Esophagus mucosa (tissue), 1 donor: ENCODE results near the gene NPTX1. TPM values are rescaled to one million over a fixed set of nuclear protein-coding genes. Genes with fewer than 3 reads are reported as not detected.

Experiments used
- ATAC-seq: fragments of 200-7000 bp; cut with Tn5 transposase; one replicate; pipeline ENCODE4 v1.9.1; 2020
- total RNA-seq: library from RNA; stranded (reverse); gene quantifications from one replicate; pipeline ENCODE4 v1.2.4, GENCODE V29; 2023
- donor health status: DM: yes; HTN: yes; CAD: no.

NPTX1 gene
- total RNA-seq, 1 donor from 2014 or later, result not detected

DNA sequence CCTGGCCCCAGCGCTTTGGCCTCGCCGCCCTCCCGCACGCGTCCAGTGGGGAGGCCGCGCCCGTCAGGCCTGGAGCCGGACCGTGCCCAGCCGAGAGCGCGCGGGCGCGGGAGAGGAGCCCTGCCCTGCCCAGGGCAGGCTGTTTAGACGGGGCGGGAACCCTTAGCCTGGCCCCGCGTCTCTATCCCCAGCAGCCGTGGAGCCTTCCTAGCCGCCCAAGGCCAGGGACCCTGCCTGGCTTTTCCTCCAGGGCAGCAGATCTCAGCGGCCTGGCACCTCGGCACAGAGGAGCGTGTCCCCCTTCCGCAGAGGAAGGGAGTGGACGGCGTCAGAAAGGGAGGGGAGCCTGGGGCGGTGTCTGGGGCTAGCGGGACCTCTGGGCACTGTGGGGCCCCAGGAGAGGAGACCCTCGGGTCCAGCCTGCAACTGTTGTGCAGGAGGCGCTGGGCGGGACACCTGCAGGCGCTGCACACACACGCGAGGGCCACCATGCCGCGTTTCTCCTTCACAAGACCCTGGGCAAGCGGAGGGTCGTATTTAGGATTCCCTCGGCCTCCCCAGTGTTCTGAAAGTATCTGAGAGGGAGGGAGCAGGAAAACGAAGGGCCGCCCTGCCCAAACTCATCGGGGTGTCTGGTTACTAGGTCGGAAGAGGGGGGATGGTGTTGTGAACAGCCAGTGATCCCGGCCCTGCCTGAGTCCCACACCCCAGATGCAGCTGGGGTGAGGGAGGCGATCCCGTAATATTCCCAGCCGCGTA is 2.3 kb upstream of the NPTX1 start:
- no peak for ATAC-seq

DNA sequence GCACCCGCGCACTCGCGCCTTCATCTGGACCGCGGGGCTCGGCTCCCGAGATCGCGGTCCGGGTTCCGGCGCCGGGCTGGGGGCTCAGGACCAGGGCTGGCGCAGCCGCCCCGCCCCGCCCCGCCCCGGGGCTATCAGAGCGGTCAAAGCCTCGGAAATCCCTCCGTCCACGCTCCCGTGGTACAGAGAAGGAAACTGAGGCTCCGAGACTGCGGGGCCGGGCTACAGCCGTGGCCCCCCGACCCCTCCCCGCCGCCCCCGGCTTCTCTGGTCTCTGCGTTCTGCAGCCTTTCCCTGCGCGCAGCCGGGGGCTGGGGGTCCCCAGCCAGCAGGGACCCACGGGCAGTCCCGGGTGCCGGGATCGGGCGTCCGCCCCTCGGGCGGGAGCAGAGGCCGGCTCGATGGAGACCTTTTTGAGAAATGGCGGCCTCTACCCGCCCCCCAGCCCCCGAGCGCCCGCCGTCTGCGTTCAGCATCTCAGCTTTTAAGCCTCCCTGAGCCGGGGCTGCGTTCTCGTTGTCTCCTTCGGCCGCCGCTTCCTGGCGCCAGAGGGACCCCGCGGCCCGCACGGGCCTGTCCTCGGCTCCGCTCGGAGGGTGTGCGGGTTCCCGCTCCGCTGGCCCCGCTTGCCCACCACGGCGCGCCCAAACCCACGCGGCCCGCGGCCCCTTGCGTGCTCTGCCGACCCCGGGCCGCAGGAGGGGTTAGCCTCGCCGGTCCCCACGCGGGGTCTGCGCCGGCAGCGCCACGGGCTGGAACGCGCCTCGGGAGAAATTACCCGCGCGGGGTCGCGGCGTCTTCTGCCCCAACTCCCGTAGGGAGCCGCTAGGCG is 1.5 kb upstream of the NPTX1 start:
- ATAC-seq, result no peak

DNA sequence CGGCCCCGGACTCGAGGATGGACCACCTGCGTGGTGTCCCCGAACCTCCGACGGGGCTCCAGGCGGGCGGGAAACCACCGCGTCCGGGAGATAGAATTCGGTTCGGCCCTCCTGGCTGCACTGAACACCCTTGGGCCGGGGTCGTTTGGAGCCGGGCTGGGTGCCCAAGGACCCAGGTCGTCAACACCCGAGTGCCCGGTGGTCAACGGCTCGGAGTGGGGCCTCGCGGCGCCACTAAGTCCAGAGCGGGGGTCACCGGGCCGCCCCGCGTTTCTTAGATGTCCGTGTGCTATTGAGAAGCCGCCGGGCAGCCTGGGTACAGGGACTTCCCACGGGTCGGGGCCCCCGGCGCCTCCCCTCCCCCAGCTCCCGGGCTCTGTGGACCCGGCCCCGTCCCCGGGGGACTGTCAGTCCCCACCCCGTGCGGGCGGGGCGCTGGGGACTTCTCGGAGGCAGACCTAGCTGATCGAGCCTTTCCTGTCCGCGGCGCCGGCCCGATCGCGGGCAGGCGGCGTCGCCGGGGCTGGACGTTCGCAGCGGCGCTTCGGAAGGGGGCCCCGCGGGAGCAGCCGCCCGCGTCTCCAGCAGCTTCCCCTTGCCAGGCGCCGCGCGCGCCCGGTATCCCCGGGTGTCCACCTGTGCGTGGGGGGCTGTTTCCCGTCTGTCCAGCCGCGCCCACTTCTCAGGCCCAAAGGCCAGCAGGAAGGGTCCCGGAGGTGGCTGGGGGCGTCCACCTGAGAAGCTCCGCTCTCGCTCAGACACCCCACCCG is 655 bp upstream of the NPTX1 start:
- ATAC-seq, result no peak

DNA sequence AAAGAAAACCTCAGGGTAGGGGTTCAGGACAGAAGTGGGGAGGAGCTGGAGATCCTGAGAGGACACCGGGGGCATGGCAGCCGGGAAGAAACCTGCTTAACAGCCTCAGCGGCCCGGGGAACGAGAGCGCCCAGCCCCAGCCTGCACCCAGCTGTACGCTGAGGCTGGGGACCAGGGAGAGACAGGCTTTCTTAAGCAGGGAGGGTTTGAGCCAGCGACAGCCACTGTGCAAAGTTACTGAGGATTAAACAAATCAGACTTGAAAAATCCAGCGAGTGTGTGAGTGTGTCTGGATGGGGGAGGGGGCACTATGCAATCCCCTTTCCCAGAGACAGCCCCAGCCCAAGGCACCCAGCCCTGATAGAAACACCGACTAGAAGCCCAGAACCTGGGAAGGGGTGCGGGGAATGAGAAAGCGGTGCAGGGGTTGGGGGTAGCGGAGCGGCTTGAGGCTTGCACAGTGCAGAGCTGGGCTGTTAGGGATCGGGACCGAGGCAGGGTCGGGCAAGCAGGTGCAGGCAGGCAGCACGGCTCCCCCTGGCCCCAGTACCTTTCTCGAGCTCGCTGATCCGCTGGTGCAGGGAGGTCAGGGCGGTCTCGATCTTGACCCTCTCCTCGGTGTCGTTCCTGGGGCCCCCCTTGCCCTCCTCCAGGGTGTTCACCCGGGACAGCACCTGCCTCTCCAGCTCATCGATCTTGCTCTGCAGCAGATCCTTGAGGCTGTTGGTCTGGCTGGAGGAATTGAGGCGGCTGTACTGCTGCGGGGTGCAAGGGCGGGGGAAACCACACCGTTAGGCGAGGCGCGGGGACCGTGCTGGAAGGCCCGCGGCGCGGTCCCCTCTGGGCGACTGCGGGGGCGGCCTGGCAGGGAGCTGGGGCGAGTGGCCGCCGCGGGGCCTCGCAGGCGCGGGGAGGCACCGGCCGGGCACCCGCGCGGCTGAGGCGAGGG is 1.2 kb downstream of the NPTX1 start:
- no peak for ATAC-seq

DNA sequence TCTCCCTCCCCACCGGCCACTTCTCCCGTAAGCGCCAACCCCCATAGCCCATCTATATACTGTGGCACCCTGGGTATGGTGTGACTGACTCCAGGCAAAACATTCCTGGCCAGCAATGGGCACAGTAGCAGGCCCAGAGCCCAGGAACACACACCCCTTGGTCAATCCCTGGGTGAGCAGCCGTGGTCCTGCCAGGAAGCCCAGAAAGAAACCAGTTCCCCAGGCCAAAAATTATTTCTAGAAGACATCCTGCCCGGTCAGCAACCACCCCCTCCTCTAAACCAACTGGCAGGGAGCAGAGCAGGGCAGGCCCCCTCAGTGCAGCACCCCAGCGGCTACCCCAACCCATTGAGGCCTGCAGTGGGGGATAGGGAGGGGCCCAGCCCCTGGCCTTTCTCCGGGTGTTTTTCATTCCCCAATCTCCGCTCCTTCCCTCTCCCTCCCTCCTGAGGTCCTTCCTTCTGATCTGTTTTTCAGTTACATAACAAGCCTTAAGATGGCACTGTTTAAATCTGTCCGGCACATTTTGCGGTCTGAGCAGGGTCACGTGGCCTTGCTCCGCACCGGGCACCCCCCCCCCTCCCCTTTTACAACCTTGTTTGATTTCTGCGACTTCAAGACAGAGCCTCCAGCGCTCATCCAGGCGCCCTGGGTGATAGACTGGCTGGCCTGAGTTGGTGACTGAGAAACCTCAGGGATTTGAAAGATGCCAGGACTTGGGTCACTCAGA is 2.0 kb downstream of the NPTX1 start:
- no peak for ATAC-seq

DNA sequence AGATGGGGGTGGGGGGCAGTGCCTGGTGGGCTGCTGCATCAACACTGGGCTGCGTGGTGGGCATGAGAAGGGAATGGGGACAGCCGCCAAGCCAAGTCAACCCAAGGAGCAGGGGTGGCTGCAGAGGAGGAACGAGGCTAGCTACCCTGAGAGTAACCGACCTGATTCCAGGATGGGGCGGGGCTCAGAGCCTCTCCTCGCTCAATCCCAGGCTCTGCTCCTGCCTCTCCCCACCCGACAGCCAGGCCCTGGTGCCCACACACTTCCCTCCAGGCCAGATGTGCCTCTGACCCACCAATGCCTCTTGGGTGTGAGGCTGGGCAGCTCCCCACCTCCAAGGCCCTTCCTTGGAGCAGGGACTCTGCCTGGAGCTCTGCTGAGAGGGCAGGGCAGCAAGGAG is 2.7 kb downstream of the NPTX1 start:
- no peak for ATAC-seq

DNA sequence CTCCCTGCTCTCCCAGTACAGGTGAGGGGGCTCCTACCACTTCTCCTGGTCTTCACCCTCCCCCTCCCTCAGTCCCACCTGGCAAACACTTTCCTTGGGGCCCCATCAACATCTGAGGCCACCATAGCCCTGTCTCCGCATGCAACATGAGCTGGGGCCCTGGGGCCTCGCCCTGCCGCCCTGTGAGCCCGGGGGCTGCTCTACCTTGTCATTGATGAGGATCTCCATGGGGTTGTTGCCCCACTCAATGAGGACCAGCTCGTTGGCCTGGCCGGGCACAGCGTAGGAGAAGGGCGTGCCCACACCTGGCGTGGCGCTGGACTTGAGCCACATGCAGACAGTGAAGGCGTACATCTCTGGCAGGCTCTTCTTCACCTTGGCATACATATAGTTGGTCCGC is 3.4 kb downstream of the NPTX1 start:
- ATAC-seq, result no peak

GRCh38 chr17:80471922-80472321 is 4.5 kb downstream of the NPTX1 start:
- no peak for ATAC-seq

DNA sequence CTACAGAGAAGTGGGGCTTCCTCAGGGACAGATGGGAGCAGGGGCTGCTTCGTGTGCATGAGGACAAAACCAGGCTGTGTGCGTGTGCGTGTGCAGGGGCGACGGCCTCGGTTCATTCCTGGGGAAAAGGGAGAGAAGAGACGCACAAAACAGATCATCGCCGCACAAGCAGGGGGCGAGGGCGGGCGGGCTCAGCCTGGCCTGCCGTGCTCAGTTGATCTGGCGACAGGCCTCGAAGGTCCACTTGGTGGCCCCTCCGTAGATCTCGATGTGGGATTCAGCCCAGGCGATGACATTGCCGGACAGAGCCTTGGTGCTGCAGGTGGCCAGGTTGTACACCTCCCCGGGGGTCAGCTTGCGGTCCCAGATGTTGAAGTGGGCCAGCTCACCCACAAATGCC is 5.8 kb downstream of the NPTX1 start:
- no peak for ATAC-seq

DNA sequence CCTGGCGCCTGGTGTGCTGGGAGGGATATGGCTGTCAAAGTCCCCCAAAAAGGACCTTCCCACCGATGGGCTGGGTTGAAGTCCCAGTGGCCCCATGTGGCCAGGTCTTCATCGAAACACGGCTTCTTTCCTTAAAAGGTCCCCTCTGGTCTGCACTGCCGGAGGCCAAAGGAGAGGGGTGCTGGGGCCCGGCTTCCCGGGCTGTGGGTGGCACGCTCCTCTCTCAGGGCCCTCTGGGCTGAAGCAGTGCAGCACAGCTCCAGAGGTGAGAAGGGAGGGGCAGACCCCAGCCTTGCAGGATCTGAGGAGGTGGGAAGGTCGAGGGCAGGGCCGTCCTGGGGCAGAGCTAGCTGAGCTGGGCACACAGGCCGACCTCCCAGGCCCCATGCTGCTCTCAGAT is 6.7 kb downstream of the NPTX1 start:
- no peak for ATAC-seq

DNA sequence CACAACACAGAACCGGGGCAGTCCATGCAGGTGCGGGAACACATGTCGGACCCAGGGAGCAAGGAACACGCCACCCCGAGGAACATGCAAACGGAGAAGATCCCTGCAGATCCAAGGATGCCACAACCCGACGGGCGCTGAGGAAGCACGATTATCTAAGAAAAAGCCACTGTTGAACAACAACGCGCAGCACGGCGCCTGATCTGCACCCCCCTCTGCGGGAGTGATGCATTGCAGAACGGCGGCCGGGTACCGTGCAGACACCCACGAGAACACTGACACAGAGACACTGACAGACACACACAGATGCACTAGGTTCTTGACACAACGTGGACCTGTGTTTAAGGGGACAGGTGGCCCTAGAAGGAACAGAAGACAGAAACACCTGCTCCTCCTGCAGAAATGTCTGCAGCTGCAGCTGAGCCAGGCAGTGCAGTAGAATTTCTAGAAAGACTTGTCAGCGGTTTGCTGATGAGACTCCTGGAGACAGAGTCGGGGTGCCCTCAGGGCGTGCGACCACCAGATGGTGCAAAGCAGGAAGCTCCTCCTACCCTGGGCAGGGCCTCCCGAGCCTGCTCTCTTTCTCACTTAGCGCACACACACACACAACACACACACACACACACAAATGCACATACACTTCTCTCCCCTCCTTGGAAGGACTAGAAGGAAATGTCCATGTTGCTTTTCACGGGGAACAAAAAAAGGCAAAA is 7.5 kb downstream of the NPTX1 start:
- no peak for ATAC-seq

GRCh38 chr17:80468242-80468641 is 8.2 kb downstream of the NPTX1 start:
- ATAC-seq, result no peak

DNA sequence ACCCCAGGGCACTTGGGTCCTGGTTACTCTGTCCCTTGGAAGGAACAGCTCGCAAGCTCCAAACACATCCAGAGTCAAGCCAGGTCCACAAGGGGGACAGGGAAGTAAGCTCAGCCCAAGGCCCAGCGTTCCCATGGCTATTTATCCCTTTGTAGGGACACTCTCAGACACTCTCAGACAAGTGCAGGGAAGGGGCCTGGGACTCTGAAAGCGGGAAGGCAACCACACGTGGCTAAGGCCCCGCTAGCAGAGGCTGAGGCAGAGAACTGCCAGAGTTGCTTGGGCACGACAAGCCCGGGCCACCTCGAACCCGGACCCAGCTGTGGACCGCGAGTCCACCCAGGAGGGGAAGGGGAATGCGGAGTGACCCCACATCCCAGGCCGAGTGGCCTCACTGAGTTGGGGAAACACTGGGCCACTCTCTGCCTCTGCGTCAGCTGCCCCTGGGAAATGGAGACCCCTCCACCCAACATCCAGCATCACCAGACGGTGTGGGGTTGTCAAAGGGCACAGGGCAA is 10.2 kb downstream of the NPTX1 start:
- no peak for ATAC-seq

- ATAC-seq, result no peak
These were observed 11.0 kb downstream of the NPTX1 start for GRCh38 chr17:80465327-80465974.

DNA sequence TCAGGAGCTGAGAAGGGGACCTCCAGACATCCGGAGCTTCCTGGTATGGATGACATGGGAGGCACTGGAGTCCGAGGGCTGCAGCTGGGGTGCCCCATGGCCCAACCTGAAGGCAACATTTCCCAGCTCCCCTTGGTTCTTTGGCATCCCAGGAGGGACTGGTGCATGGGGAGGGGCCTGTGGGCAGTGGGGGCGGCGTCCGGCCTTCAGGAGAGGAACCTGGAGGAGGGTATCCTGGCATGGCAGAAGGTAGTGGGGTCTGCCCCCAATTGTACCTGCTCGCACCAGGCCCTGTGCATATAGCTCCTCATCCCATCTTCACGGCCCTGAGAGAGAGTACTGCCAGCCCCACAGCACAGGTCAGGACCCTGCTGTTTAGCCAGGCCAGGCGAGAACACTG is 11.9 kb downstream of the NPTX1 start:
- no peak for ATAC-seq

DNA sequence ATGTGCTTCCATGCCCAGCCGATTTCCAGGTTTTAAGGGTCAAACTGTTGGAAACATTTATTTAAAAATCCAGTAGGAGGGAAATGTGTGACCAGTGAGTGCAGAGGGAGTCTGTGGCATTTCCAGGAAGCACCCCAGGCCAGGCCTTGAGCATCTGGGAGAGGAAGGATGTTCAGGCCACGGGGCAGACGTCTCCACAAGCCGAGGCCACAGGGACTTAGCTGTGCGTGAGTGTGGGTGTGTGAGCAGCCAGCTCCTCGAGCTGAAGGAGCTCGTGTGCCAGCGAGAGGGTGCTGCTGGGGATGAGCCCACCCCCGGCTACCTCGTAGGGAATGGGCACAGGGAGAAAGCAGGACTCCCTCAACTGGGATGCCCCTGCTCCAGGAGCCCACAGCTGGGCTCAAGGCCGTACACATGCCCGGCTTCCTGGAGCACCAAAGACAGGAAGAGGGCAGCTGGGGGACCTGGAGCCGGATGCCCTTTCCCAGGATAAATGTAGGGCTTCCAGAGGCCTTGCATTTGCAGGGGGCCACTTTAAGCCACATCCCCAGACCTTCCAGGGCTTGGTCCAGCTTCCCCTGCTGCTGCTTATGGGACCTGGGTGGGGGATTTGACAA is 12.5 kb downstream of the NPTX1 start:
- ATAC-seq, result no peak

DNA sequence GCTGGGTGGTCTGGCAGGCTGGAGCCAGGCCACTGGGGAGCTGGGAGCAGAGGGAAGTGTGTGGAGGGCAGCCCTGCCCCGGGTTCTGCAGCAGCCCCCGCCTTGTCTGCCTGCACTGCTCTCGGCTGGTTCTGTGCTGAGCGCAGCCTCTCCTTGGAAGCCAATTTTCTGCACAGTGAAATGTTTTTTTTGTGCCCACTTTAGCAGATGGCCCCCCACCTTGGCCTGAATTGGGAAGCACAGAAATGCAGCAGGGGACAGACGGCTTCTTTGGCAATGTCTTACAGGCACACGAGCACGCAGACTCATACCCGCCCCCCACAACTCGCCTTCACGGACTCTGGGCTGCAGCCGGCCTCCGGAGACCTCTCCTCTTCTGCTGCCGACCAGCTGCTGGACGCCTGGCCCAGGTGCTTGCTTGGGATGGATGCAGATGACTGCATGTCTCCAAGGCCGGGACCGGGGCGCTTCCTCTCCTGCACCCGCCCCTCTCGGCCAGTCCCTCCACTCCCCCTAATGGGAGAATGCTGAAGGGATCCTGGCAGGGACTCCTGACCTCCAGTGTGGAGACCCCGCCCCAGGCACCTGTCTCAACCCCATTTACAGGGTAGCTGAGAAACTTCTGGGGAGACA is 14.8 kb downstream of the NPTX1 start:
- ATAC-seq, result no peak

DNA sequence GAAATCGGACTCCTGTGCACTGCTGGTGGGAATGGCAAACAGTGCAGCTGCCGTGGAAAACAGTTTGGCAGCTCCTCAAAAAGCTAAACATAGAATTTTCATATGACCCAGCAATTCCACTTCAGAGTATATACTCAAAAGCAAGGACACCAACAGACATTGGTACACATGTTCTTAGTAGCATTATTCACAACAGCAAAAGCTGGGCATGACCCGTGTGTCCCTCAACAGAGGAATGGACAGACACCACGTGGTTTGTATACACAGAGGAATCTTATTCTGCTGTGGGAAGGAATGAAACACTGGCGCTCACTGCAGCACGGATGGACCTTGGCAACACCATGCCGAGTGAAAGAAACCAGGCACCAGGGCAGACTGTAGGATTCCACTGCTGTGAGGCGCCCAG is 16.0 kb downstream of the NPTX1 start:
- no peak for ATAC-seq

GRCh38 chr17:80459234-80459633 is 17.2 kb downstream of the NPTX1 start:
- ATAC-seq, result no peak
